ENCODE results near the gene MAP3K15.
A peak's percentile ranks its signal among the peaks of the same experiment; 100 is the strongest.

MAP3K15 gene

DNA sequence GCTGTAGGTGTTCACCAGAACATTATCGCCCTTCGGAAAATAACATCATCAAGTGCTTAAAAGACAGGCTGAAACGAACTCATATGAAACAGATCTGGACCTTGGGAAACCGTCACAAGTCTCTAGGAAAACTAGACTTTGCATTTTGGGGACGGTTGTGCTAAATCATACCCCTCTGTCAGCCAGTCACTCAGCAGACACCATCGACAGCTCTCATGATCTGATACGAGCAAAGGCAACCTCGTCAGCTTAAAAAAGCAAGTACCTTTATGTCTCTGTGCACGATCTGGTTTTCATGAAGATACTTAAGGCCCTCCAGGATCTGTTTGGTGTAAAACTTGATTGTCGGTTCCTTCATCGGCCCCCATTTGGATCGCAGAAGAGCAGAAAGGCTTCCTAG lies 123.2 kb downstream of the MAP3K15 start:
- no peak for DNase-seq

DNA sequence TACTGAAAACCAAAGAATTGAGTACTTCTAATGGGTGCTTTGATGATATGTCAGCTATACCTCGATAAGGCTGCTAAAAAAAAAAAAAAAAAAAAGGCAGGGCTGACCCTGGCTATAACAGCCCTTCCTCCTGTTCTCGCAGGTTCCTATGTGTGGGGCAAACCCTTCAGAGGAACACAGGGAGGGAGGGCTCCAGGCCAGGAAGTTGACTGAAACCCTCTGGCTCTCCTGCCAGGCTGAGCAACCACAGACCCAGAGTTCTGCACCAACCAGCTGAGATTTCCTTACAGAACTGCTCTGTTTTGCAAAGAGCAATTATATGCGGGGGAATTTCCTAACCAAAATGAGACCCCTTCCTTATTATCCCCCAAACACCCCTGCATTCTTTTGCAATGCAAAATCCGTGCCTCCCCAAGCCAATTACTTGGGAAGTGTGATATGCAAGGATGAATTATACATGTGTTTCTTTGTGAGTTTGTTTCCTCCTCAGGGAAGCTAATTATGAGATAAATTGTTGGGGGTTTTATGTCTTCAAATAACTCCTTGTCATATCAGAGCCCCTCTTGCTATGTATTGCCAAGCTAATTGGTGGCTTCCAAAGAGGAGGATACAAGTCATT lies 126.0 kb downstream of the MAP3K15 start:
- no peak for DNase-seq

DNA sequence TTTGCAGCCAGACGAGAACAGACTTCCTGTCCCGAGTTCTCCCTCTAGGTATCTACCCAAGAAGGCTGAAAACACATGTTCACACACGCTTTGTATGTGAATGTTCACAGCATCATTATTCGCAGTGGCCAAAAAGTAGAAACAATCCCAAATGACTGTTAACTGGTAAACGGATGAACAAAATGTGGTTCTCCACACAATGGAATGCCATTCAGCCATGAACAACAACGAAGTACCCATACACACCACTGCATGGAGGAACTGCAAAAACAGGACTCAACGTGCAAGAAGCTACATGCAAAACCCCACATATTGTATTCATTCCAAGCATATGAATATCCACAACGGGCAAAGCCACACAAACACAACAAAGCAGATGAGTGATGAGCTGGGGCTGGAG lies 126.6 kb downstream of the MAP3K15 start:
- no peak for DNase-seq

DNA sequence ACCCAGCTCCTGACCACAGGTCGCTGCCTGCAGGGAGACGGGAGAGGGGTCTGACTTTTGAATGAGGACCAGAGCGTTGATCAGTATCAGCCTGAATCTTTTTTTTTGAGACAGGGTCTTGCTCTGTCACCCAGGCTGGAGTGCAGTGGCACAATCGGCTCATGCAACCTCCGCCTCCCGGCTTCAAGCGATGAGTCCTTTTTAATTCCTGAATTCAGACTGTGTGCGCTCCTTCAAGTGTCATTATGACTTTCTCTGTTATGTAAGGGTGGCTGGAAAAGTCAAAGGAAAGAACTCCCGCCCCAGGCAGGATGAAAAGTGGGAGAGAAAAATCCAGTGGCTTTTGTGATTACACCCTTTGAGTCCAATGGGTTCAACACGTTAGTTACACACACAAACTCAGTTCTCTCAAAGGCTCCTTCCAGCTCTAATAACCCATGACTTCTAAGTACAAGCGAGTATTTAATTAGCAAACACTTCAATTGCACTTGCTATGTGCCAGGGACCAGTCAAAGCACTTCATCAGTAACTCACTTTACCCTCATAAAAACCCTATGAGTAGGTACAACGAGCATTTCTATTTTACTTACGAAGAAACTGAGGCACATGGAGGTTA lies 127.1 kb downstream of the MAP3K15 start:
- no peak for DNase-seq

DNA sequence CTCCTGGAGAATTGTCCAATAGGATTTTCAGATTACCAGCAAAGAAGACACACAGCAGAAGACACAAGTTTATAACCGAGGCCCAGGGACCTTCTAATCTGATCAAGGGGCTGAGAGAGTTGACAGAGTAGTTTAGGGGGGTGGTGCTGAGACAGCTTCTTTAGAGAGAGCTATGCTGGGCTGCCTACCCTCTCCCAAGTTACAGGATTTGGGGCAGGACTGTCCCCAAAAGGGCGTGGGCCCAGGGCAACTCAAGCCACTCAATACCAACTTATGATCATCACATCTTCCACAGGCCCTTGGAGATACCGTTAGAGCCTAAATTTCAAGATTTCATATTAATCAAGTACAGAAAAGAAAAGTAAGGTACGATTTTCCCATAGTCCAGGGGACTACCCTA lies 128.6 kb downstream of the MAP3K15 start:
- DNase-seq: no peak

DNA sequence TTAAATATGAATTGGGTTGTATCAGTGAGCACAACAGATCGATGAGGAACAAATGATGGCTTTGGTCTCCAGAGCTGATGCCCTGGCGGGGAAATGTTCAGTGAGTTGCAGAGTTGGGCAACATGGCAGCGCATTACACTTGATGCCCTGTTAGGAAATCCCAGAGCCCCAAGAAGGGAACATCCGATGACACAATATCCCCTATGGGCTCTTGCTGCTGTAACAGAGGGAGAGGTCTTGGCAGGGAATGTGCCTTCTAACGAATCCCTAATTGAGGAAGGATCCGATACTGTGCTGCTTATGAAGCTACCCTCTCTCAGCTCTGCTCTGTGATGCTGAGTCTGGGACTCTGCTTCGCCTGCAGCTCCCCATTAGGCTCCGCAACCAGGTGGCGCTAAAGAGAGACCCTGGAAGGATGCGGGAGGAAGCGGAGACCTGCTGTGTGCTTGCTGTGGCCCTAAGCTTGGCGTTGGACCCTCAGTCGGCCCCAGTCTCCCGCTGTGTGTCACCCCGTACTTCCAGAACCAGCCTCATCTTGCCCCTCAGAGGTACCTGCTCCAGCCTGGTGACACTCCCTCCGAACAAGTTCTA lies 132.7 kb downstream of the MAP3K15 start:
- no peak for DNase-seq

DNA sequence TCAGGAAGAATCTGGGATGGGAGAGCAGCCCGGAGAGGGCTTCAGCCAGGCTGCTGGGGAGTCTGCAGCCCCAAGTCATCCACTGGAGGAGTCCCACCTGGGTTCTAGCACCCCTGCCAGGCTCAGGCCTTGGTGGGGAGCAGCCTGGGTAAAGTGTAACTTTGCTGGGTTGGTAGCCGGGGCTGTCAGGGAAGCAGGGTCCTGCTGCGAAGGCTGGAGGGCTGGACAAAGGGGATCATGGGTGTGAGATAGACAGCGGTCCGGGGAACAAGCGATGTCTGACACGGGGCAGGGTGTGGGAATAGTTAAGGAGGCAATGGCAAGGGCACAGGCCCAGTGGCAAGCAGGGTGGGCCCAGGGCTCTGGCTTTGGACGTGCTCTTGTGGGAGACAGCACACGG lies 134.0 kb downstream of the MAP3K15 start:
- DNase-seq: no peak

DNA sequence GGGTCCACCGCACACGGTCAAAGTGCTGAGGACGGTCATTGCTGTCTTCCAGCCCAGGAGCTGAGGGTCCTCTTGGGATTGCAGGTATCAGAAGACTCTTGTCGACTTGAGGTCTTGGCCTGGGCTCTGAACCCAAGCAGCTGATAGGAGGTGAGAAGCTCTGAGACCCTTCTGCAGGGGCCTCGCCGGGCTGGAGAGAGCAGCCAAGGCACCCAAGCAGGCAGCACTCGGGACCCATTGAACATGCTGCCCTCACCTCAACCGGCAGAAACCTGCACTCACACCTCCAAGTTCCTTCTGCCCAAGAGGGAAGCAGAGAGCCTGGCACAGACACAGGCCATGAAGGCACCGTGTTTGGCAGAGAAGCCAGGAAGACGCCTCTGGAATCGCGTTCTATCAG lies 137.5 kb downstream of the MAP3K15 start:
- no peak for DNase-seq

DNA sequence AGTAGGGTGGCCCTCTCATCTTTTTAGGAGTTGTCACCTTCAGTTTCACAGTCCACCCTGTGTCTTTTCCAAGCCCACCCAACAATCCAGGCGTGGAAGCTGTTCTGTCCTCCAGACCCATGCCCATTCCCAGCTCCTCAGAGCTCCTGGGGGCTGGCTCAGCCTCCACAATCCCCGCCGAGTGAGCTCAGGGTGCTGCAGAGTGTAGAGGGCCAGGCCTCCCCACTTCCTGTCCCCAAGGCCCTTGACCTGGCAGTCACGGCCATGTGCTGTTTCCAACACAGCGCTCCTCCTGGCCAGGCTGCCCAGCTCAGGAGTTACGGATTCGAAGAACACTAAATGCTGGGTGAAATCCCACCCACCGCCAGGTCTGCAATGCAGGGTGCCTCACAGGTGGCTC lies 139.8 kb downstream of the MAP3K15 start:
- no peak for DNase-seq

DNA sequence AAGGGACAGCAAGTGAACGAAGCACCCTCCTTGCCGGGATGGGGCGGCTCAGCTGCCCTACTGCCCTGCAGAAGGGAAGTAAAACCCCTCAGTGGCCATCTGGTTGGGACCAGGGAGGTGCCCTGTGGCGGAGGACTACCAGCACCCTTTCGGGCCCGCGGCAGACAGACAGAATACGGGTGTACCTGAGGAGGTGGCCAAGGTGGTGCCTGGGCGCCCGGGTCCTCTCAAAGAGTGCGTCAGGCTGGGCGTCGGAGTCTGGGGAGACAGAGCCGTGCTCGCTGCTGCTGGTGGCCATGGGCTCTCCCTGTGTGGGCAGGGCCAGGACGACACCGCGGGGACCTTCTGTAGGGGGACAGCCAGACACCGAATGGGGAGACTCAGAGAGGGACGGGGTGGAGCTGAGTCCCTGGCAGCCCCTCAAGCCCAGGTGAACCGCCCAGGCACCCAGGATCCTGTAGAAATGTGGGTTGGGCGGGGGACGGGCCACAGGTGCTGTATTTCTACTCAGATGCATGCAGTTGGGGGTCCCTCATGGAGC lies 141.9 kb downstream of the MAP3K15 start:
- DNase-seq: no peak

DNA sequence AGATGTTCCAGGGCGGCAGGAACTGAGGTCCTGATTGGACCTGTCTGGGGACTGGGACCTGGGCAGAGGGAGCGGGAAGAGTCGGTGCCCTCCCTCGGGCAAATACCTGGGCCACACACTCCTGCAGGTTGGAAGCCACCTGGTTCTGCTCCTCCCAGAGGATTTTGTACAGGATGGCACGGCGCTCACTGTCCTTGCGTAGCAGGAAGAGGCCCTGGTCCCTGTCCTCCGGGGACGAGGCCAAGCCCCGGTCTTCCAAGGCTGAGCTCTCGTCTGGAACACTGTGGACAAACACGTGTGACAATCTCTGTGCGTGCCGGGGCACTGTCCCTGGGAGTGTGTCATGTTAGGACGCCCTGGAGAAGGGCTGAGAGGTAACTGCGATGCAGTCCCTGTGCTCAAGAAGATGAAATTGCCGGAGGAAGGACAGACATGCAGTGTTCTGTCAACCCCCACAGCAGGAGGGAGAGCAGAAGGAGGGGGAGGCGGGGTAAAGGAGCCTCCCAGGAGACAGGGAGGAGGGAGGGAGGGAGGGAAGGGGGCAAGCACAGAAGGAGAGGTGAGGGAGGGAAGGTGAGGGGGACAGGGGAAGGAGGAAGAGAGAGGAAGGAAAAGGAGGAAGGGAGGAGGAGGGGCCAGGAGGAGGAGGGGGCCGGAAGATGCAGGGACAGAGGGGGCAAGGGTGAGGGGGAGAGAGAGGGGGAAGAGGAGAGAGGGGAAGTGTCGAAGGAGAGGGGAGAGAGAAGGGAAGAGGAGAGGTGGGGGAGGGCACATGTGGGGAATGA lies 142.6 kb downstream of the MAP3K15 start:
- DNase-seq: no peak

DNA sequence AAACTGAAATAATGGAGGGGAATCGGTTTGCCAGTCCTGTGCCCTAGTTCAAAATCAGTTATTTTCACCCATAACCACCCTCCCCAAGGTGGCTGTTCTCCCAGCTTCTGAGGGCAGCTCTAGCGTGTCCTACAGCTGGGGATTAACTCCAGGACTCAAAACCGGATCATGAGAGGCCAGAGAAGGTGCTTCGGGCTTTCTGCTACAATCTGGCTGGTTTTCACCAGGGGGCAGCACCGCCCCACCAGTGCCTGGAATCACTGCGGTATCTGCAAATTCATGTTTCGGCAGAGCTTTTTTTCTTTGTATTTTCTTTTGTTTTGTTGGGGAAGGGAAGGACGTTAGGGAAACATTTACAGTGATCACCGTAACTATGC lies 143.2 kb downstream of the MAP3K15 start:
- peak; percentile 55 for DNase-seq

DNA sequence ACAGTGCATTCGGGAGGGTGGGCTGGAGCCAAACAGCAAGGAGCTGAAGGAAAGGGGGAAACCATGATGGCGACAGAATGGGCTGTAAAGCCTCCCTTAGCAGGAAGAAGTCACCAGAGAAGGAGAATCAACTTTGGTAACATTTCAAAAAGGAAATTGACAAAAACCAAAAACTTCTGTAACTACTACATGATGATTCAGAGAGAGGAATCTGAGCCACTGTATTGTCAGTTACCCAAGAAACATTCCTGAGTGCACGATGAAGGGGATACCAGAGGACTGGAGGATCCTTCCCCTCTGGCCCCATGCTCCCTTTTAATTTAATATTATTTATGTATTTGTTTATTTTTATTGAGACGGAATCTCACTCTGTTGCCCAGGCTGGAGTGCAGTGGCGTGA lies 145.2 kb downstream of the MAP3K15 start:
- DNase-seq: no peak

DNA sequence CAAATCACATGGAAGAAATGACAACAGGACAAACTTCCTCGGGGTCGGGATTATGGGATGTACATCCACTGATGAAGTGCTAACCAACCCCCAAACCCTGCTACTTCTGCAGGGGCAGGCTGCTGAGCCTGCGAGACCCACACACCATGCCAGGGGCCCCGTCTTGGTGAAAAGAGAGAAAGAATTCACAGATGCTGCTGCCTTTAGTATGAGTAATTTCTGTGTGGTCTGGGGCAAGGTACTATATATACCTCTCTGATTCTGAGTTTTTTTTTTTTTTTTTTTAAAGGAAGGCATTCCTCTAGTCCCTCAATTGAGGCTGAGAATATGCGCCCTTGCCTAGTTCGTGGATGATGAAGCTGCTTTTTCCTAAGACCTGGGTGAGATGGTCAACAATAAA lies 146.7 kb downstream of the MAP3K15 start:
- DNase-seq: no peak

DNA sequence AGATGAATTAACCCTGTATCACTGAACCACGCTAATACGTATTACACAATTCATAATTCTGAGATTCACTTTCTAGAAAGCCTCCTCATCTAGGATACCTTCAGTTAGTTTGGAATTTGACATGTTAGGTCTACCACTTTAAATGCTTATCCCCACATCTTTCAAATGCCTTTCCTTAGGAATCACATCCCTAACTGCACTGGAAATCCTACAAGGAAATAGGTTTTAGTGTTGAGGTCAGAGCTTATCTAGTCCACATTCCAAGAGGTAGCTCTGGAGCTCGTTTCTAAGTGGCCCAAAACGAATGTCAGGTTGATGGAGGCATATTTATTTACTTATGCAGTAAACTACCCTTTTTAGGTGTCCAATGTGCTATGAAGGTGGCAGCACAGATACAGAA lies 153.6 kb downstream of the MAP3K15 start:
- no peak for DNase-seq

DNA sequence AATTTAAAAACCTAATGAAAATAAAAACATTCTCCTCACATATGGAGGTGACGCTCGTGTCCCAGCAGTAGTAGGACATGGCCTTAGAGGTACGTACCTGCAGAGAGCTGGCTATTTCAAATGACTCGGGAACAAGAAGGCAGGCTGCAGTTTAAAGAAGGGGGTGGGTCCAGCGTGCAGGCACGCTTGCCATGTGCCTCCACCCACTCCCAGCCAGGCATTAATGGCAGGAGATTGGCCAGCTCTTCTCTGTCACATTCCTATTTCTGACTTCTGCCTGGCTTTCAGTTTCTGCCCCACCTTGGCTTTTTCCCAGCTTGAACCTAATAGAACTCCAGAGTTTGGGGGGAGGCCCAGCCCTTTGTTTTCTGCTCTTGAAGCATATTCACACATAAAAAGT lies 154.4 kb downstream of the MAP3K15 start:
- DNase-seq: no peak

DNA sequence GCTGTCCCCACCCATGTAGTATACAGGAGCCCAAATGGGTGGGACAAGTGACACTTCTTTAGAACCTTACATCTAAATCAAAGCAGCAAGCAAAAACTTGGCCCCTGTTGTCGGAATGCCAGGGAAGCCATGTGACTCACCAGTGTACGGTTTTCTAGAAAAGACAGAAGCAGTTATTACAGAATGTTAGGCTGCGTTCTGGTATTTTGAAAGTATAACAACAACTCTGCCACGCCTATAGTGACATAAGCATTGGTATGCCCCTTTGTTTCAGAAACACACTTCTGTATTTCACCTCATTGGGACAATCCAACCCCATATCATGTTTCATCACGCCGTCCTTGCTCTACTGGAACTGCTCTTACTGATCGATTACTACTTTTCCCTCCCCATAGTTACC lies 156.8 kb downstream of the MAP3K15 start:
- no peak for DNase-seq

DNA sequence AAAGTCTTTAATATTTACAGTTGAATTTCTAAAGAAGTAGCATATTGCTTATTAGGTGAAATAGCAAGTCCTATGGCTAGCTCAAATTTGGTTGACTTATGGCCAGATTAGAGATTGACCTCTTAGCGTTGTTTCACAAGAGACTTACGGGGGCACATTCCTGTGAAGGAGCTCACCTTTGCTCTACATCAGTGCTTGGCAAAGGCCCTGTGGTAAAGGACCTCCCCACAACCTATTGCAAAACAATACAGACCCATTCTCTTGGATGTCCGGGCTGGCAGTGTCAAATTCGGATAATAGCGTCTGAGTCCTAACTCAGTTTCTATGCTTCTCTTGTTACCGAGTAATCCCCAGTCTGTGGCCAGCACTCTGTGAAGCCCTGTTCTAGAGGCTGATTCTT lies 160.7 kb downstream of the MAP3K15 start:
- DNase-seq: no peak

DNA sequence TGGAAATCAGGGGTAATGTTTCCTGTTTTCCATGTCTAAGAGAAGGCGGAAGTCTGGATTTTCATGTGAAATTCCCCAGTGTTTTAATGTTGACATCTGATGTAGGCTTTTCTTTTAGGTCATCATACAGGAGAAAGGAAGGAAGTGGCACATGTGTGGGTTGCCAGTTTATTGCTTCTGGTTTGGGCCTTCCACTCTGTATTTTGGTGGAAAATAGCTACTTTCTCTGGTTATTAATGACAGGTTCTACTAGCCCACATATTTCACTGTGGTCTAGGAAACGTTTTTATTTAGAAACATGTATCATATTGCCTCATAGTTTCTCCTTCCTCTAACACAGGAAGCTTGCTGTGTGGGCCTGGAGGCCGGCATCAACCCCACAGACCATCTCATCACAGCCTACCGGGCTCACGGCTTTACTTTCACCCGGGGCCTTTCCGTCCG lies 164.3 kb downstream of the MAP3K15 start:
- no peak for DNase-seq

DNA sequence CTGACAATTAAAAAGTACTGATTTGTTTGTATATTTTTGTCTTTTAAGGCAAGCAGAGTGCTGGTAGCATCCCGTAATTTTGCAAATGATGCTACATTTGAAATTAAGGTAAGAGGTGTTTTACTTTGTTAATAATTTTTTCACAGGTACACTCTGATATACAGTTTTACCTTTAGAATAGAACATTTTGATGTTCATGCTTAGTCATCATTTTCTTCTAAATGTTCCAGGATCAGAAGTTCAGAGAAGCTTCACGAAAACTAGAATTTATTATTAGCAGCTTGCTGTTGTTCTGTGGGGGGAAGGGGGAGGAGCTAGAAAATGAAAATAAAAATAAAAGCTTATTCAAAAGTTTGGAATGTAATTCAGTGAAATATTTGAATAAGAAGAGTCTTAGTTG lies 166.0 kb downstream of the MAP3K15 start:
- no peak for DNase-seq

DNA sequence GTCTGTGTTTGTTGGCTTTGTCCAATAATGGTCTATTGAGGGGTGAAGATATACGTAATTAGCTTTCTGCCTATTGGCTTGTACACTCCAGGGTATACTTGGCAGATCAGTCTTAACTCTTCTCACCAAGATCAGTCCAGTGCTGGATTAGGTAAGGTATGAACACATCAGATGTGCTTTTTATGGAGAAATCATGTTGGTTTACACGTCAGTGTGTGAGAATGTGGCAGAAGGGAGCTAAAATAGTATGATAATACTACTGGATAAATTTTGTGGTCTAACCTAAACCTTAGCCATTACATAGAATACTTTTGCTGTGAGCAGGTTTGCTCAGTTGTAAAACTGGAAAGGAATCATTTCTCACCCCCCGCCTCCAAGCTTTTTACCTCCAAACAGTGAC lies 167.4 kb downstream of the MAP3K15 start:
- no peak for DNase-seq

DNA sequence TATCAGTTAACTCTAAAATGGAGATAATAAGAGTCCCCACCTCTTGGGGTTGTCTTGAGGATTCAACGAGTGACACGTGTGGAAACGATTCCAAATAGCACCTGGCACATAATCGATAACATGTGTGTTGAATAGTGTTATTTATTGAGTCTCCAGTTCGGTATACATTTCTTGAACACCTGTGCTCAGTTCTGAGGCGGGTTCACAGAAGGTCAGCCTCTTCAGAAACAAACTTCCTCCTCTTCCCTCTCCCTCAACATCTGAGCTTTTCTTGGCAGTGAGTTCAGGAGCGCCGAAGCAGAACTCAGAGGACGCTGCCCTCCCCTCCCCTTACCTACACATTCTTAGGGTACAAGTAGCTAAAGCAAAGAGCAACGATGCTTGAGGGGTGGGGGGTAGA lies 170.6 kb downstream of the MAP3K15 start:
- no peak for DNase-seq

DNA sequence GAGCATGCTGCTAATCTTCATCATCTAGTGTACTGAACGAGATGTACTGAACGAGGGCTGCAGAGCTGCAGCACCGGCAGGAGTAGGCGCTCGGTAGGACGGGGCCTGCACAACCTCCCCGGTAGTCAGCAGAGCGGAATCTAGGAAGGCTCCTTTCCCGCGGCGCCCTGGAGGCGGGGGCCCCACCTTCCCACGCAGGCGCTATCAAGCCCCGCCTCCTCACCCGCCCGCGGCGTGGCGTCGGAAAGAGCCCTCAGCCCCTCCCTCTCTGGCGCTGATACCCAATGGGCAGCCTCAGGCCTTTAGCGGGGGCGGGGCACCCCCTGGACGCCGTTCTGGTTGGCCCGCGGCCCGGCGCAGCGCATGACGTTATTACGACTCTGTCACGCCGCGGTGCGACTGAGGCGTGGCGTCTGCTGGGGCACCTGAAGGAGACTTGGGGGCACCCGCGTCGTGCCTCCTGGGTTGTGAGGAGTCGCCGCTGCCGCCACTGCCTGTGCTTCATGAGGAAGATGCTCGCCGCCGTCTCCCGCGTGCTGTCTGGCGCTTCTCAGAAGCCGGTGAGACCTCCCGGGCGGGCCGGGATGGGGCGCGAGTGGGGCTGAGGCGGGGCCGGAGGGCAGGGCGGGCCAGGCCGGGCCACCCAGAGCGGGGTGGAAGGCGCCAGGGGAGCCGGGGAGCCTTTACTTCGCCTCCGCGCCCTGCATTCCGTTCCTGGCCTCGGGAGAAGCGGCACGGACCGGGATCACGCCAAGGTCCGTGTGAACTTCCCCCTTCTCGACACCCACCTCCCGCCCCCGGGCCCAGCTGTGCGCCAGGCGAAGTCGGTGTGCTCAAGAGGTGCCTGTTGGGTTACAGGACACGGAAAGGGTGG lies 171.5 kb downstream of the MAP3K15 start, which contains the start of gene PDHA1:
TSS of gene PDHA1 (plus strand) at position 393 of the 874 bp plus-strand sequence. CDS start at position 504, 111 bp downstream.
- DNase-seq: peak; percentile 82
